Activated naive CD4-positive, alpha-beta T cell treated with anti-CD3 and anti-CD28 coated beads, Interleukin-2, amount 50 U/mL, for 24 hours (primary cell): ENCODE results near the gene PDE1C.

Experiments used
- H3K27ac Mint-ChIP-seq: one replicate; pipeline ENCODE4 v1.8.0; 2021; ENCODE audit warnings: mild to moderate bottlenecking, mixed read lengths
- H3K27me3 Mint-ChIP-seq: one replicate; pipeline ENCODE4 v1.8.0; 2021; ENCODE audit warnings: mixed read lengths
- H3K36me3 Mint-ChIP-seq: one replicate; pipeline ENCODE4 v1.8.0; 2021; ENCODE audit warnings: mixed read lengths
- H3K4me1 Mint-ChIP-seq: one replicate; pipeline ENCODE4 v1.8.0; 2021; ENCODE audit warnings: mixed read lengths
- H3K4me3 Mint-ChIP-seq: one replicate; pipeline ENCODE4 v1.8.0; 2021; ENCODE audit warnings: mild to moderate bottlenecking, mixed read lengths
- H3K9me3 Mint-ChIP-seq: one replicate; pipeline ENCODE4 v1.8.0; 2021; ENCODE audit warnings: mixed read lengths

The PDE1C gene

DNA sequence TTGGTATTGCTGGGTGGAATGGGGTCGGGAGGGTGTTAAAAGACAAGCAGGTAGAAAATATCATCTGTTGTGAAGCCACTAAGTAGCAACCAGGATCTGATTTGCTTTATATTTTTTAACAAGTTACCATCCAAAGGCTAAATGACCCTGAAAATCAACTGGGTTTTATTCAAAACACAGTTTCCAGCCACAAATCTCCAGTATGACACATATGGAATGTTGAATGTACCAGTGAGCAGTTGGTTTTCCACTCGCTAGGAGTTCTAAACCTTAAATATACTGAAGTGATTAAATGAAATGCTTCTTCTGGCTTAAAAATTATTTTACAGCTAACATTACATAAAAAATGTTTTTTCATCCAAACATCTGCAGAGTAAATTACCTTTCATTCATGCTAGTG lies 112.5 kb downstream of the PDE1C start:
- H3K4me3 Mint-ChIP-seq = no peak overlapping the region
- H3K9me3 Mint-ChIP-seq = peaks cover 4% of the 10 kb centered on the region
- no peaks in the 10 kb centered on the region for H3K27me3 Mint-ChIP-seq
- no peaks in the 10 kb centered on the region for H3K4me1 Mint-ChIP-seq
- no peak overlapping the region for H3K27ac Mint-ChIP-seq
- H3K36me3 Mint-ChIP-seq = no peaks in the 10 kb centered on the region

DNA sequence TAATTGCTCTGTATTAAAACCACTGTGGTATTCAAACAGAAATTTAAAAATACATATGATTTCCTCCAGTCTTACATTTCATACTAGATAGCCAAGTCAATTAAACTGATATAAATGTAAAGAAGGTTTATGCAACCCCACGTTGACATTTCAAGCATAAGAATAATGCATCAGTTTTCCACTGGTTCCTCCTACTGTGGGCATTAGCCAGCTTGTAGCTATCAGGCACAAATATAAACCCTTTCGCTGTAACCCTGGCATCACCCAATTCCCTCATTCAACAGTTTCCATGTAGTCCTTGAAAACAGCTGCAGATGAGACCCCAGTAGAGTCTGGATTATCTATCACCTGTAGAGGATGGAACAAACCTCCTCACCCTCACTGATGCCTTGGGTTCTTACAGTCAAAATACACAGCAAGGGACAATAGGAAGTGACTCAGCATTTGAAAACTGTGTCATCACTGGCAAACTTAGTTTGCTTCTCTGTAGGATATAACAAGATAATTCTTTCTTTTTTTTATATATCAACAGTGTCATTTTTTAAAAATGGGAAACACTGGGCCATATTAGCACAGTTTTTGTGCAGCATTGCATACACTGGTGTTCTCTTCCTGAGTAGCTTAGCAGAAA lies 113.0 kb downstream of the PDE1C start:
- Mint-ChIP-seq H3K27ac (no peak overlapping the region), H3K36me3 (no peaks in the 10 kb centered on the region), H3K4me1 (no peaks in the 10 kb centered on the region), H3K9me3 (peaks cover 4% of the 10 kb centered on the region), H3K4me3 (no peak overlapping the region), H3K27me3 (no peaks in the 10 kb centered on the region)

DNA sequence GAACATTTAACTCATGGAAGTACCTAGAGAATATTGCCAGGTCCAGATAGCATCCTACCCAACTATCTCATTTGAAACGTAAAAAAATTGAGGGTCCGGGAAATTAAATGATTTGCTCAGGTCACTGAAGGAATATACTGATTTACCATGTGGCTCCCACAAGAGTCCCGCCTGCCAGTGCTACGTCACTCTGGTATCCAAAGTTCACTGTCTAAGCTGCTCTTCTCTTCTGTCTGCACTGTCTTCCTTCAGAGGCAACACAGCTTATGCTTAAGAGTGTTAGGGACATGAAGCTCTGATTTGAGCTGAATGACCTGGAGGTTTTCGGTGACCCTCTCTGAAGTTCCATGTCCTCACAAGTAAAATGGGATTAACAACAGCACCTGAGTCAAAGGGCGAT lies 114.6 kb downstream of the PDE1C start:
- Mint-ChIP-seq H3K9me3 (peaks cover under 1% of the 10 kb centered on the region), H3K27me3 (no peaks in the 10 kb centered on the region), H3K36me3 (no peaks in the 10 kb centered on the region), H3K4me3 (no peak overlapping the region), H3K4me1 (no peaks in the 10 kb centered on the region), H3K27ac (no peak overlapping the region)

DNA sequence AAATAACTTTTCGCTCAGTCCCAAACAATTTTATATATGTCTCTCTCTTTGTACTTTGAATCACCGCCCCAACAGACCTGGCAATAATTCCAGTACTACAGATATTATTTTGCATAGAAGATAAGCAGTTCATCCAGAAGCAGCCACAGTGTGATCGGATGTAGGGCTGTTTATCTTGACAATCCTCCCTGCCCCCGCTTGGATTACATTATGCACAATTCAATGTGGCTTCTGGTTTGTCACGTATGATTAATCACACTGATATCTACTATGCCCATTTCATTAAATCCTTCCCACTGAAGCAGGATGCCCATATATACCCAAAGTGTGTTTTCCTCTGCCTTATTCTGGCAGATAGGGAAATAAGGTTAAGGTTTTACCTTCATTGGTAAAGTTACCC lies 115.2 kb downstream of the PDE1C start:
- no peaks in the 10 kb centered on the region for H3K4me1 Mint-ChIP-seq

GRCh38 chr7:31954500-31954899 lies 115.7 kb downstream of the PDE1C start:
- H3K27me3 Mint-ChIP-seq = no peaks in the 10 kb centered on the region
- H3K4me1 Mint-ChIP-seq = no peaks in the 10 kb centered on the region
- H3K4me3 Mint-ChIP-seq = no peak overlapping the region
- H3K36me3 Mint-ChIP-seq = no peaks in the 10 kb centered on the region
- H3K9me3 Mint-ChIP-seq = no peaks in the 10 kb centered on the region
- no peak overlapping the region for H3K27ac Mint-ChIP-seq

More for the DNA sequence above, 115.2 kb downstream of the PDE1C start:
- Mint-ChIP-seq H3K36me3 (no peaks in the 10 kb centered on the region), H3K27me3 (no peaks in the 10 kb centered on the region), H3K27ac (no peak overlapping the region), H3K9me3 (no peaks in the 10 kb centered on the region), H3K4me3 (no peak overlapping the region)

GRCh38 chr7:31953432-31953831 lies 116.8 kb downstream of the PDE1C start:
- no peaks in the 10 kb centered on the region for H3K4me1 Mint-ChIP-seq
- H3K27ac Mint-ChIP-seq = no peak overlapping the region
- no peaks in the 10 kb centered on the region for H3K36me3 Mint-ChIP-seq
- no peaks in the 10 kb centered on the region for H3K9me3 Mint-ChIP-seq
- H3K27me3 Mint-ChIP-seq = no peaks in the 10 kb centered on the region
- H3K4me3 Mint-ChIP-seq = no peak overlapping the region

GRCh38 chr7:31950091-31950755 lies 120.0 kb downstream of the PDE1C start:
- no peak overlapping the region for H3K4me3 Mint-ChIP-seq
- H3K36me3 Mint-ChIP-seq = no peaks in the 10 kb centered on the region
- H3K27ac Mint-ChIP-seq = no peak overlapping the region
- H3K4me1 Mint-ChIP-seq = no peaks in the 10 kb centered on the region
- peaks cover 6% of the 10 kb centered on the region for H3K9me3 Mint-ChIP-seq
- H3K27me3 Mint-ChIP-seq = no peaks in the 10 kb centered on the region

DNA sequence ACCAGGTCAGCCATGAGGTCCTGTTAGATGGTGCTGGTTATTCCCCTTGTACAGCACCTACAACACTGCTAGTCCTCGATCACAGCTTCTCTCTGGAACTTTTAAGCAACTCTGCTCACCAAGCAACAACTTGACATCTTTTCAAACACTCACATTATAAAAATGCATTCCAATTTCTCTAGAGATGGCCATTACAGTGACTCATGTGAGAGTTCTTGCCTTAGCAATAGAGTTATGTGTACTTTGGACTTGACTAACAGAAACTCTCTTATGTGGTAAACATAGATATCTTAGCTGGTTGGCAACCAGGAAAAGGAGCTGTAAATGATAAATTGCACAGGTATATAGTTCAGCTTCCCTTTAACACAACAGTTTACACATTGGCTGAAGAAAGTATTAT lies 122.2 kb downstream of the PDE1C start:
- Mint-ChIP-seq H3K27me3 (no peaks in the 10 kb centered on the region), H3K27ac (no peak overlapping the region), H3K4me1 (no peaks in the 10 kb centered on the region), H3K36me3 (no peaks in the 10 kb centered on the region), H3K4me3 (no peak overlapping the region), H3K9me3 (peaks cover 6% of the 10 kb centered on the region)

DNA sequence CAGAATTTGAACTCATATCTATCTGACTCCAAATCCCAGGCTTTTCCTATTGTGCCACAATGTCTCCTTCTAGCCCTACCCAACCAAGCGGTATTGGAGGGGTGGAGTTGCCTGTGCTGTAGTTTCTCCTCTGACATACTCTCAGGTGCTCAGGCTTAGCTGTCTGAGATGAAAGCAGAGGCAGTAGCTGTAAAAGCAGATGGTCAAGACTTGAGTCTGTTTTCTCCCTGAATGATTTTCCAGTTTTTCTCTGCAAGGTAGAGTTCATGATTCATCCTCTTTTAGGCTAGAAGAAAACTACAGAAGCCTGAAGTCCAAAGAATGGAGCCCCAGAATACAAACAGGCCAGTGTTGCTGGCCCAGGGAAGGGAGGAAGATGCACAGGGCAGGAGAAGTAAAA lies 130.0 kb downstream of the PDE1C start:
- H3K4me1 Mint-ChIP-seq = no peaks in the 10 kb centered on the region
- no peaks in the 10 kb centered on the region for H3K27me3 Mint-ChIP-seq
- no peaks in the 10 kb centered on the region for H3K36me3 Mint-ChIP-seq
- H3K27ac Mint-ChIP-seq = no peak overlapping the region
- H3K4me3 Mint-ChIP-seq = no peak overlapping the region
- H3K9me3 Mint-ChIP-seq = peaks cover 5% of the 10 kb centered on the region

GRCh38 chr7:31939076-31939475 lies 131.1 kb downstream of the PDE1C start:
- Mint-ChIP-seq H3K27me3 (no peaks in the 10 kb centered on the region), H3K27ac (no peak overlapping the region)

DNA sequence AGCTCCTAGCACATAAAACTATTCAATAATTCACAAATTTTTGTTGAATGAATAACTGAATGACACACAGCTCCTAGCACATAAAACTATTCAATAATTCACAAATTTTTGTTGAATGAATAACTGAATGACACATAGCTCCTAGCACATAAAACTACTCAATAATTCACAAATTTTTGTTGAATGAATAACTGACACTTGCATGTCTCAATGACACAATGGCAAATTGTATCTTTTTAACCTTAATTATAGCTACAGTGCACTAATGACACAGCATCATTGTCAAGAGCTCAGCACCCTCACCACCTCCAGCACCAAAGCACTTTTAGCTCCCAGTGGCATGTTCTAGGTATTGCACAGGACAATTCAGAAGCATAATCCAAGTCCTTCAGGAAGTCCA lies 131.6 kb downstream of the PDE1C start:
- no peaks in the 10 kb centered on the region for H3K4me1 Mint-ChIP-seq
- H3K27me3 Mint-ChIP-seq = no peaks in the 10 kb centered on the region
- H3K9me3 Mint-ChIP-seq = peaks cover 5% of the 10 kb centered on the region
- H3K27ac Mint-ChIP-seq = no peak overlapping the region
- H3K36me3 Mint-ChIP-seq = no peaks in the 10 kb centered on the region
- no peak overlapping the region for H3K4me3 Mint-ChIP-seq

More at GRCh38 chr7:31939076-31939475, 131.1 kb downstream of the PDE1C start:
- Mint-ChIP-seq H3K9me3 (peaks cover 5% of the 10 kb centered on the region), H3K4me1 (no peaks in the 10 kb centered on the region), H3K36me3 (no peaks in the 10 kb centered on the region), H3K4me3 (no peak overlapping the region)

DNA sequence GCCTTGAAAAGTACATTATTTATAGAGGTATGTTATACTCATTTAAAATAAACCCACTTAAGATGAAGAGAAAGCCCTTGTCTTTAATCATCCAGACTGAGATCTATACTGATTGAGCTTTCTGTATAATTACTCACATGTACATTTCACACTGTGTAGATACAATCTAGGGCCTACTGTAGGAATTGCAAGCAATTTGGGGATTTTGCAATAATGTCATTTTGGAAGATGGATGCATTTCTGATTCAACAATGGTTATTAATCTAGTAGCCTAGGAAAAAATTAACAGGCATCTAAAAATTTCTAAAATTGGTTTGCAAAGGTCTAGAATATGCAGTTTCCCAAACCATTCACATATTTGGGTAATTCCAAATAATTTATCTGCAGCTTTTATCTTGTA lies 132.2 kb downstream of the PDE1C start:
- no peaks in the 10 kb centered on the region for H3K4me1 Mint-ChIP-seq
- H3K9me3 Mint-ChIP-seq = peaks cover 5% of the 10 kb centered on the region
- H3K36me3 Mint-ChIP-seq = no peaks in the 10 kb centered on the region
- H3K4me3 Mint-ChIP-seq = no peak overlapping the region
- H3K27ac Mint-ChIP-seq = no peak overlapping the region
- H3K27me3 Mint-ChIP-seq = no peaks in the 10 kb centered on the region

DNA sequence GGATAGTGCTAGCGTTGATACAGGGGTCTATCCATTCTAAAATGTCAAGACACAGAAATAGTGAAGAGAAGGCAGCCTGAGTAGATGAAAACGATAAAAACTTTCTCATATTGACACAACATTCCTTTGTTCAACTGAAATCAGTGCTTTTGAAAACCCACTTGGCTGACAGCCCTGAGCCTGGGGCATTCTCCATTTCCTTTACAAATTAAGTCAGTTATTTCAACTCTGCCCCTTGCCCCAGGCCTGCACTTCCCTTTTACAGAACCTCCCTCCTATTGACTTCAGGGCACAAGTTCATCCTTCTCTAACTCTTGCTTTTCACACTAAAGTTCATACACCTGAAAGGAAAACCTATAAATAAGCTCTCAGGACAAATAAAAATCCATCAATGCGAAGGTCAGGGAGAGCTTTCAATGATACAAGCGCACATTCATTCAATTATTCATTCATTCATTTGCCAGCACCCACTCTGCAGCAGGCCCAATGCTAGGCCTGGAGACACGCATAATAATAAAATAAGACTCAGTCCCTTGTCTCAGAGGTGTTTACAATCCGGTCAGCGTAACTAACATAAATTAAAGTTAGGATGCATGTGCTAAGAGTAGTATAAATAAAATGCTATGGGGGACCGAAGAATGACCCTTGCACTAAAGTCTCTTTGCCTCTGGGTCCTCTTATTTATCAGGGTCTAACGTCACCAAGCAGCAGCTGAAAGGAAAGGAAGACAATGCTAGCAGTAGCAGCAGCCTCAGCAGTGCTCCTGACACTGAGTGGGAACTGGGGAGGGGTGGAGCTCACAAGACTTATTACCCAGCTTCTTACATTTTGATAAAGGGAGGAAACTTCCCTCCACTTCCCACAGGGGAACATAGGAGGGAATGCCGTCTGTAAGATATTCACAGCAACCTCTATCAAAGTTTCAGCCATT lies 134.8 kb downstream of the PDE1C start:
- no peaks in the 10 kb centered on the region for H3K27me3 Mint-ChIP-seq
- H3K27ac Mint-ChIP-seq = no peak overlapping the region
- no peaks in the 10 kb centered on the region for H3K4me1 Mint-ChIP-seq
- H3K4me3 Mint-ChIP-seq = no peak overlapping the region
- H3K36me3 Mint-ChIP-seq = no peaks in the 10 kb centered on the region
- peaks cover 14% of the 10 kb centered on the region for H3K9me3 Mint-ChIP-seq

DNA sequence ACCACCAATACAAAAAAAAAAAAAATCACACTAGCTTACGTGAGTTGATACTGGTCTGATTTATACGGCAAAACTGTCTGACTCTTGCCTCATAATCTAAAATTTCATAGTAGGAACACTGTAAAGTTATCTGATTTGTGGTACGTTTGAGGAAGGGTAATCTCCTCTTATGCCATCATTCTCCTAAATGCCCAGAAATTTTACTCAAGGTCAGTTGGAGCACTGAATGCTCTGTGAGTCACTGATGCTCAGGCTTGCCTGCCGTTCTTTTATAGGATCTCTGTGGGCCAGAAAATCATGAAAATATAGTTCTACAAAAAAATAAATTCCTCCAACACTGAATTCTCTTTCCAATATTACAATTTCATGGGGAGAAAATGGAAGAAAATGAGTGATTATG lies 135.7 kb downstream of the PDE1C start:
- Mint-ChIP-seq H3K36me3 (no peaks in the 10 kb centered on the region), H3K27me3 (no peaks in the 10 kb centered on the region), H3K27ac (no peak overlapping the region), H3K4me3 (no peak overlapping the region), H3K9me3 (peaks cover 17% of the 10 kb centered on the region), H3K4me1 (no peaks in the 10 kb centered on the region)

GRCh38 chr7:31933481-31933880 lies 136.7 kb downstream of the PDE1C start:
- H3K27ac Mint-ChIP-seq = no peak overlapping the region
- no peak overlapping the region for H3K4me3 Mint-ChIP-seq
- H3K27me3 Mint-ChIP-seq = no peaks in the 10 kb centered on the region
- no peaks in the 10 kb centered on the region for H3K36me3 Mint-ChIP-seq
- no peaks in the 10 kb centered on the region for H3K4me1 Mint-ChIP-seq
- H3K9me3 Mint-ChIP-seq = peaks cover 22% of the 10 kb centered on the region

GRCh38 chr7:31926991-31927584 lies 143.1 kb downstream of the PDE1C start:
- Mint-ChIP-seq H3K27me3 (no peaks in the 10 kb centered on the region), H3K4me3 (no peak overlapping the region), H3K27ac (no peak overlapping the region)

More at GRCh38 chr7:31926991-31927584, 143.1 kb downstream of the PDE1C start:
- Mint-ChIP-seq H3K4me1 (no peaks in the 10 kb centered on the region), H3K9me3 (peaks cover 22% of the 10 kb centered on the region), H3K36me3 (no peaks in the 10 kb centered on the region)
